ENCODE measurements around the gene PDCL2.
"Not testable (repeated sequence)": the region's sequence is repeated elsewhere in the genome, so short reads cannot be mapped to it uniquely, and the experiment has no call there.

Gene PDCL2

GRCh38 chr4:55592014-55592413, at the start of gene PDCL2:
Gene PDCL2, minus strand, starts transcription at chr4:55592245. Its CDS starts 136 bp downstream, at chr4:55592109.
- no peak for DNase-seq (ENCODE audit: low read depth)

- DNase-seq (ENCODE audit: low read depth): no peak
Observed at GRCh38 chr4:55637272-55637820, 45.3 kb upstream of the PDCL2 start.

GRCh38 chr4:55636656-55636999, 44.6 kb upstream of the PDCL2 start:
- DNase-seq (ENCODE audit: low read depth): no peak

- DNase-seq (ENCODE audit: low read depth): no peak
Observed at GRCh38 chr4:55635741-55636655, 44.0 kb upstream of the PDCL2 start, which contains the start of gene NMU. Gene NMU, minus strand, starts transcription at chr4:55636298. Its CDS starts 106 bp downstream, at chr4:55636192.

- no peak for DNase-seq (ENCODE audit: low read depth)
Observed at GRCh38 chr4:55635282-55635681, 43.2 kb upstream of the PDCL2 start.

- DNase-seq (ENCODE audit: low read depth): no peak
Observed at GRCh38 chr4:55634417-55635128, 42.5 kb upstream of the PDCL2 start.

GRCh38 chr4:55633903-55634302, 41.9 kb upstream of the PDCL2 start:
- no peak for DNase-seq (ENCODE audit: low read depth)

- no peak for DNase-seq (ENCODE audit: low read depth)
Observed at GRCh38 chr4:55625835-55626234, 33.8 kb upstream of the PDCL2 start.

GRCh38 chr4:55624063-55624462, 32.0 kb upstream of the PDCL2 start:
- not testable (repeated sequence) for DNase-seq (ENCODE audit: low read depth)

- no peak for DNase-seq (ENCODE audit: low read depth)
Observed at GRCh38 chr4:55618546-55619143, 26.6 kb upstream of the PDCL2 start.

- no peak for DNase-seq (ENCODE audit: low read depth)
Observed at GRCh38 chr4:55617587-55618197, 25.6 kb upstream of the PDCL2 start.

GRCh38 chr4:55615008-55615407, 23.0 kb upstream of the PDCL2 start:
- no peak for DNase-seq (ENCODE audit: low read depth)

GRCh38 chr4:55613621-55614020, 21.6 kb upstream of the PDCL2 start:
- DNase-seq (ENCODE audit: low read depth): no peak

- DNase-seq (ENCODE audit: low read depth): no peak
Observed at GRCh38 chr4:55612341-55612740, 20.3 kb upstream of the PDCL2 start.

GRCh38 chr4:55611358-55612059, 19.5 kb upstream of the PDCL2 start:
- no peak for DNase-seq (ENCODE audit: low read depth)

- DNase-seq (ENCODE audit: low read depth): no peak
Observed at GRCh38 chr4:55610381-55610780, 18.3 kb upstream of the PDCL2 start.

- DNase-seq (ENCODE audit: low read depth): no peak
Observed at GRCh38 chr4:55609393-55609866, 17.4 kb upstream of the PDCL2 start.

GRCh38 chr4:55608591-55608990, 16.5 kb upstream of the PDCL2 start:
- DNase-seq (ENCODE audit: low read depth): no peak

GRCh38 chr4:55604996-55605395, 13.0 kb upstream of the PDCL2 start:
- DNase-seq (ENCODE audit: low read depth): no peak

GRCh38 chr4:55600640-55601039, 8.6 kb upstream of the PDCL2 start:
- no peak for DNase-seq (ENCODE audit: low read depth)

GRCh38 chr4:55598641-55599040, 6.6 kb upstream of the PDCL2 start:
- DNase-seq (ENCODE audit: low read depth): no peak

Measured in stimulated activated CD8-positive, alpha-beta memory T cell treated with anti-CD3 and anti-CD28 coated beads, Interleukin-12 subunit alpha, Interleukin-12 subunit beta, amount 100 ng/mL, for 1 hour (primary cell).